ENCODE data around the gene MYCL. TPM values are rescaled to one million over a fixed set of nuclear protein-coding genes. Genes with fewer than 3 reads are reported as not detected.

MYCL gene
- total and polyA plus RNA-seq, 2 of the 4 experiments (the other 2 are of a cell fraction) = 0.72 to 0.87 TPM

DNA sequence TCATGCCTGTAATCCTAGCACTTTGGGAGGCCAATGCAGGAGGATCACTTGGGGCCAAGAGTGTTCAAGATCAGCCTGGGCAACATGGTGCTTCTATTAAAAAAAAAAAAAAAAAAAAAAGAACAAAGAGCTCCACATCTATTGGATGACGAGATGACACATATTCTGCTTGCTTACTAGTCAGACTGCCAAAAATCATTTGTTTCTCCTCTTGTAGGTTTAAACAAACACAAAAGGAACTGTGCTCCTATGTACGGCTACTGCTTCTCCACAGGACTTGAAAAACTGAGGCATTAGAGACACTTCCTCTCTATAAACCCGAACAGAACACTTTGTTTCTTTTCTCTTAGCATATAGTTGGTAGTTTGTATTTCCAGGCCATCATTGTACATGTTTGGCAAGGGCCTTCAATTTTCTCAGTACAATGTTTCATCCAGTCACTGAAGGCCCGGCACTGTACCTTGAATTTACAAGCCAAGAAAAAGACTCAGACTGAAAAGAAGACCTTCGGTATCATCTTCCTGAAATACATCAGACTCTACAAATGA is 24.4 kb downstream of the MYCL start (continued):
- TF ChIP-seq, protein P1, sequence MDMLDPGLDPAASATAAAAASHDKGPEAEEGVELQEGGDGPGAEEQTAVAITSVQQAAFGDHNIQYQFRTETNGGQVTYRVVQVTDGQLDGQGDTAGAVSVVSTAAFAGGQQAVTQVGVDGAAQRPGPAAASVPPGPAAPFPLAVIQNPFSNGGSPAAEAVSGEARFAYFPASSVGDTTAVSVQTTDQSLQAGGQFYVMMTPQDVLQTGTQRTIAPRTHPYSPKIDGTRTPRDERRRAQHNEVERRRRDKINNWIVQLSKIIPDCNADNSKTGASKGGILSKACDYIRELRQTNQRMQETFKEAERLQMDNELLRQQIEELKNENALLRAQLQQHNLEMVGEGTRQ (IDR thresholded peaks at IDR 0.05; ENCODE audit: low read depth, low read length) = no peak
- TF ChIP-seq, protein P2, sequence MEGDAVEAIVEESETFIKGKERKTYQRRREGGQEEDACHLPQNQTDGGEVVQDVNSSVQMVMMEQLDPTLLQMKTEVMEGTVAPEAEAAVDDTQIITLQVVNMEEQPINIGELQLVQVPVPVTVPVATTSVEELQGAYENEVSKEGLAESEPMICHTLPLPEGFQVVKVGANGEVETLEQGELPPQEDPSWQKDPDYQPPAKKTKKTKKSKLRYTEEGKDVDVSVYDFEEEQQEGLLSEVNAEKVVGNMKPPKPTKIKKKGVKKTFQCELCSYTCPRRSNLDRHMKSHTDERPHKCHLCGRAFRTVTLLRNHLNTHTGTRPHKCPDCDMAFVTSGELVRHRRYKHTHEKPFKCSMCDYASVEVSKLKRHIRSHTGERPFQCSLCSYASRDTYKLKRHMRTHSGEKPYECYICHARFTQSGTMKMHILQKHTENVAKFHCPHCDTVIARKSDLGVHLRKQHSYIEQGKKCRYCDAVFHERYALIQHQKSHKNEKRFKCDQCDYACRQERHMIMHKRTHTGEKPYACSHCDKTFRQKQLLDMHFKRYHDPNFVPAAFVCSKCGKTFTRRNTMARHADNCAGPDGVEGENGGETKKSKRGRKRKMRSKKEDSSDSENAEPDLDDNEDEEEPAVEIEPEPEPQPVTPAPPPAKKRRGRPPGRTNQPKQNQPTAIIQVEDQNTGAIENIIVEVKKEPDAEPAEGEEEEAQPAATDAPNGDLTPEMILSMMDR (conservative IDR thresholded peaks at IDR 0.05; ENCODE audit: low read depth, low read length) = no peak

DNA sequence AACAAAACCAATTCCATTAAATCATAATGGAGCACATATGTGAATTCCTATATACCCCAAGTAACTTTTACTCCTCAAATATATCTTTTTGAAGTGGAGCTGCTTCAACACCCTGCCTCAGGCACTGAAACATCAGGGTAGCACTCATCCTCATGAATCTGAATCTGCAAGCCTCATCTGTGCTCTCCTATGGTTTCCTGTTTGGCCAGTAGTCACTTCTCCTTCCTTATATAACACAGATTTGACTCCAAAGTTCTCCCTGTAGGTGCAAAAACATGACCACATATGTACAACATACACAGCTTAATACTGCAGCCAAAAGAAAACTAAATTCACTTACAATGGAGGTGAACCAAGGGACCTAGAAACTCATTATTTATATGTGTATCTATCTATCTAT is 25.6 kb downstream of the MYCL start:
- Histone ChIP-seq H2AK5ac (ENCODE audit: low read depth, low read length) (no peak overlapping the region), H3K9ac (ENCODE audit: low read depth, low read length) (no peak overlapping the region), H3K4ac (ENCODE audit: low read depth, low read length) (no peak overlapping the region), H2AFZ (replicated peaks; ENCODE audit: low read length, poor library complexity) (no peak overlapping the region), H3K18ac (ENCODE audit: low read depth, low read length) (no peak overlapping the region), H2BK5ac (ENCODE audit: low read depth, low read length, poor library complexity, severe bottlenecking) (no peak overlapping the region), H4K8ac (ENCODE audit: low read depth in 2 of 2, low read length in 2 of 2) (no peak overlapping the region), H4K91ac (ENCODE audit: insufficient read depth, low read depth, low read length) (no peak overlapping the region), H4K5ac (ENCODE audit: low read depth, low read length) (no peak overlapping the region), H3K27me3 (ENCODE audit: control insufficient read depth, insufficient read depth, low read length) (no peaks in the 10 kb centered on the region), H2BK20ac (ENCODE audit: low read depth, low read length) (no peak overlapping the region), H3K27ac (ENCODE audit: insufficient read depth, low read length) (no peak overlapping the region), H3K4me3 (ENCODE audit: insufficient read depth, low read depth, low read length) (no peak overlapping the region), H3K79me1 (ENCODE audit: low read depth in 1 of 2, low read length in 2 of 2) (peaks cover 22 to 69% of the 10 kb centered on the region in 2 experiments), H4K20me1 (ENCODE audit: insufficient read depth, low read length) (peaks cover 52% of the 10 kb centered on the region), H2AK9ac (replicated peaks; ENCODE audit: low read depth, low read length, poor library complexity) (no peak overlapping the region), H3K4me2 (ENCODE audit: low read depth, low read length) (no peak overlapping the region), H3K4me1 (ENCODE audit: control insufficient read depth, insufficient read depth, low read length) (peaks cover 3% of the 10 kb centered on the region; the same call in 1 of the 2 replicates), H3K36me3 (ENCODE audit: control insufficient read depth, insufficient read depth, low read length) (peaks cover 1% of the 10 kb centered on the region; the same call in 1 of the 2 replicates), H3K9me3 (ENCODE audit: control insufficient read depth, insufficient read depth, low read length) (no peaks in the 10 kb centered on the region), H2BK120ac (ENCODE audit: low read depth, low read length) (no peak overlapping the region), H2BK15ac (ENCODE audit: low read depth, low read length) (no peak overlapping the region), H3K9me1 (ENCODE audit: insufficient read depth, low read length) (no peaks in the 10 kb centered on the region; the same call in 1 of the 2 replicates), H3K56ac (ENCODE audit: extremely low read depth, insufficient read depth, low read length) (no peak overlapping the region), H3K14ac (replicated peaks; ENCODE audit: low read depth, low read length) (no peak overlapping the region), H3K23ac (ENCODE audit: low read depth, low read length) (no peak overlapping the region)
- ChIA-PET CTCF (no interaction called here), POLR2A (ENCODE audit: unreplicated experiment) (no interaction called here)
- in situ Hi-C loops (cut with MboI; ENCODE audit: low sequenced_read_pairs) (no loop called here), intact Hi-C loops (cut with micrococcal nuclease) (no loop called here), dilution Hi-C loops (cut with HindIII; ENCODE audit: low sequenced_read_pairs, unreplicated experiment) (no loop called here)
- DNase-seq = no peak
- ATAC-seq (ENCODE audit: low read depth) = no peak
- BruUV-seq (replicated peaks) = no TSS peak
- TF ChIP-seq, protein P3, sequence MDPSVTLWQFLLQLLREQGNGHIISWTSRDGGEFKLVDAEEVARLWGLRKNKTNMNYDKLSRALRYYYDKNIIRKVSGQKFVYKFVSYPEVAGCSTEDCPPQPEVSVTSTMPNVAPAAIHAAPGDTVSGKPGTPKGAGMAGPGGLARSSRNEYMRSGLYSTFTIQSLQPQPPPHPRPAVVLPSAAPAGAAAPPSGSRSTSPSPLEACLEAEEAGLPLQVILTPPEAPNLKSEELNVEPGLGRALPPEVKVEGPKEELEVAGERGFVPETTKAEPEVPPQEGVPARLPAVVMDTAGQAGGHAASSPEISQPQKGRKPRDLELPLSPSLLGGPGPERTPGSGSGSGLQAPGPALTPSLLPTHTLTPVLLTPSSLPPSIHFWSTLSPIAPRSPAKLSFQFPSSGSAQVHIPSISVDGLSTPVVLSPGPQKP (IDR thresholded peaks at IDR 0.05; ENCODE audit: borderline replicate concordance, low read depth, low read length) = no peak
- no peak for TF ChIP-seq CHD1 (IDR thresholded peaks at IDR 0.05; ENCODE audit: low read depth, low read length)
- TF ChIP-seq MAZ (IDR thresholded peaks at IDR 0.05; ENCODE audit: borderline replicate concordance, low read depth, low read length) = no peak
- no peak for TF ChIP-seq RCOR1 (IDR thresholded peaks at IDR 0.05; ENCODE audit: insufficient replicate concordance, low read length)
- no peak for TF ChIP-seq CEBPB (IDR thresholded peaks at IDR 0.05; ENCODE audit: low read depth, low read length)
- TF ChIP-seq POLR2A (IDR thresholded peaks at IDR 0.05; ENCODE audit: low read depth, low read length) = no peak
- TF ChIP-seq MXI1 (IDR thresholded peaks at IDR 0.05; ENCODE audit: borderline replicate concordance, low read depth, low read length) = no peak
- no peak for TF ChIP-seq FOS (IDR thresholded peaks at IDR 0.05; ENCODE audit: low read depth, low read length)
- TF ChIP-seq RAD21 (IDR thresholded peaks at IDR 0.05; ENCODE audit: low read length) = no peak
- TF ChIP-seq, protein P1 (IDR thresholded peaks at IDR 0.05; ENCODE audit: low read depth, low read length) = no peak
- TF ChIP-seq NFE2L2 (IDR thresholded peaks at IDR 0.05; ENCODE audit: low read depth, low read length) = no peak
- no peak for TF ChIP-seq RFX5 (IDR thresholded peaks at IDR 0.05; ENCODE audit: low read depth, low read length)

All from IMR-90 (cell line).